DOHH2 (cell line): ENCODE measurements around the gene ICE2.

Experiments used
- CTCF ChIP-seq: fragments of 200-600 bp; sonication (generic); IDR thresholded peaks from one replicate; pipeline ENCODE4 v1.5.1; 2014; ENCODE audit warnings: antibody characterized with exemption, mild to moderate bottlenecking, low read depth, low read length; ENCODE audit not compliant: poor library complexity, severe bottlenecking
- EZH2phosphoT487 ChIP-seq: fragments of 200-600 bp; sonication (generic); IDR thresholded peaks from 2 replicates; pipeline ENCODE4 v1.6.1; 2017; ENCODE audit warnings: borderline replicate concordance, mild to moderate bottlenecking, antibody characterized with exemption, low read length, moderate library complexity, mixed read lengths

GRCh38 chr15:60514261-60514881 lies 35.4 kb upstream of the ICE2 start:
- TF ChIP-seq CTCF: no peak
- TF ChIP-seq EZH2phosphoT487: no peak
